Right renal pelvis (tissue), 4 donors: ENCODE measurements around the gene CAVIN1. TPM values are rescaled to one million over a fixed set of nuclear protein-coding genes. Genes with fewer than 3 reads are reported as not detected.
A peak's percentile ranks its signal among the peaks of the same experiment; 100 is the strongest.
"Not testable (repeated sequence)": the region's sequence is repeated elsewhere in the genome, so short reads cannot be mapped to it uniquely, and the experiment has no call there.

Source experiments
- DNase-seq, 4 donors: peaks; one replicate each; pipeline ENCODE4 v3.0.0-alpha.2; 2013; ENCODE audit warnings: low read depth in 4 of 4, low spot score in 3 of 4, missing footprints in 1 of 4
- polyA plus RNA-seq, 4 donors: library from polyadenylated mRNA; unstranded; fragments of 120-200 nt; gene quantifications; one replicate each; pipeline ENCODE4 v1.2.1, GENCODE V29; 2013; ENCODE audit not compliant: insufficient read length in 4 of 4

CAVIN1 gene
- polyA plus RNA-seq, 4 donors, result 64.8 to 82.0 (median 68.3) TPM

DNA sequence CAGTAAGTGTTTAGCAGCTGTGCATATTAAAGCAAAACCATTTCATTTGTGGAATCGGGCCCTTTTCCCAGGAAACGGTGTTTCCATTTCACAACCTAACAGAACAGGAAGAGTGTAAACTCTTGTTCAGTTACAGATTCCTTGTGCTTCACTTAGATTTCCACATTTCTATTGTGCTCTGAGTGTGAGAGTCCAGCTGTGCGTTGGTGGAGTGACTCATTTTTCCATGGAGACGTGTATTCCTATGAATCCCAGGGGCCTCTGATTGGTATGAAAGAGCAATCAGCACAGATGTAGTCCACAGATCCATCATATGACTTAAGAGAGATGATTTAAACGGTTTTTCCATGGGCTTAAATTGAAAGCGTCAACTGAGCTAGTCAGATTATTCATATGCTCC lies 13.3 kb upstream of the CAVIN1 start:
- no peak for DNase-seq

DNA sequence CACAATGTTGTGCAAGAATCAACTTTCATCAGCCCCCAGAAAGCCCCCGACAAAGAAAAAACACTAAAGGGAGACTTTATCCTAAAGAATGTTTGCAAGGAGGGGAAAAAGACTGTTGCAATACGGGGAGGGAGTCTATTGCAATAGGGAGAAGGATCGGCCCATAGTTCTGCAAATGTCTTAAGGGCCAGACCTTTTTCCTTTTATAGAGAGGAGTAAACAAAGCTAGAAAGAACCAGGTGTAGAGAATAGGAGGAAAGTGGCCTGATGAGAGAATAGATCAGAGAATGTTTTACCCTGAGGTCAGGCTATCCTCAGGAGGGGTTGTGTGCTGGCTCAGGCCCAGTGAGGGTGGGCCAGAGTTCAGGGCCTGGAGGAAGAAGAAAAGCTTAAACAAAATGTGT lies 8.7 kb upstream of the CAVIN1 start:
- DNase-seq, result no peak

DNA sequence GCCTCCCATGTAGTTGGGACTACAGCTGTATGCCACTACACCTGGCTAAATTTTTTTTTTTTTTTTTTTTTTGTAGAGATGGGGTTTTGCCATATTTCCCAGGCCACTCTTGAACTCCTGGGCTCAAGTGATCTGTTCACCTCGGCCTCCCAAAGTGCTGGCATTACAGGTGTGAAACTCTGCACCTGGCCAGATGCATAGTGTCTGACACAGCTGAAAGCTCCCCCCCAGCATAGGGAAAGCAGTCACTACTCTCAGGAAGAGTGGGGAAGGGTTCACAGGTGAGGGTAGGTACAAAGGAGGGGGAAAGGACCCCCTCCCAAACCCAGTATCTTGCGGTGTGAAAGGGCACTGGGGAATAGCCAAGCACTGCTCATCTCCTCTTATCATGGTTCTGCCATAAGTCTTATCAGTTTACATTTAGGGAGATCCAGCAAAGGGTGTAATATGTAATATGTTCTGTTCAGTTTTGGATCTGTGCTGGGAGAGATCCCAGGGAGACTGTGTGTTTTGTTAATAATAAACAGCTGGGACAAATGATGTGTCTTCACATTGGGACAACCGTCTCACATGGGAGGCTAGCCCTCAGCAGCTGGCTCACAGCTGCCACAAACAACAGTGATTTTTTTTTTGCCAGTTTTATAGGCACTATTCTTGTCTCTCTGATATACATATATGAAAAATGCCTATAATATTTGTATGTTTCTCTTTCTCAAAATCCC lies 6.8 kb upstream of the CAVIN1 start:
- no peak for DNase-seq

GRCh38 chr17:42428141-42428944 lies 5.3 kb upstream of the CAVIN1 start:
- DNase-seq, result peak in 2 of 4 donors; percentile 62 to 67

- DNase-seq, result no peak
These were observed 2.0 kb upstream of the CAVIN1 start for GRCh38 chr17:42424991-42425610.

GRCh38 chr17:42423766-42424165 lies 710 bp upstream of the CAVIN1 start:
- DNase-seq, result no peak

DNA sequence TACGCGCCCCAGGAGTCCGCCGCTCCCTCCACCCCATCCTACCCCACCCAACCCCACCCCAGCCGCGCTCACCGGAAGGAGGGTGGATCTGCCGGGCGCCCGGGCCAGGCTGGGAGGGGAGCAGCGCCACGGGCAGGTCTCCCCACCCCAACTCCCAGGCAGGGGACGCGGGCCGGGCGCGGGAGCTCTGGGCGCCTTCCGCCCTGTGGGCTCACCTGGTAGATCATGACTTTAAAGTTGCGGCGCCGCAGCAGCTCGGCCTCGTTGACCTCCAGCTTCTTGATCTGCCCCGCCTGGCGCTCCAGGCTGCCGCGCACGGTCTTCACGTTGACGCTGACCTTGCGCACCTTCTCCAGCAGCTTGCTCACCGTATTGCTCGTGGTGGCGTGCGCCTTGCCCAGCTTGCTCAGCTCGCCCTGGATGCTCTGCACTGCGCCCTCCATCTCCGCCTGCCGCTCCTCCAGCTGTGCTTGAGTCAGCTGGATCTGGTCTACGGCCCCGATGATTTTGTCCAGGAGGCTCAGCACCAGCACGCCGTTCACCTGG lies 571 bp downstream of the CAVIN1 start:
- no peak for DNase-seq

GRCh38 chr17:42421507-42422338 lies 1.3 kb downstream of the CAVIN1 start:
- no peak for DNase-seq

DNA sequence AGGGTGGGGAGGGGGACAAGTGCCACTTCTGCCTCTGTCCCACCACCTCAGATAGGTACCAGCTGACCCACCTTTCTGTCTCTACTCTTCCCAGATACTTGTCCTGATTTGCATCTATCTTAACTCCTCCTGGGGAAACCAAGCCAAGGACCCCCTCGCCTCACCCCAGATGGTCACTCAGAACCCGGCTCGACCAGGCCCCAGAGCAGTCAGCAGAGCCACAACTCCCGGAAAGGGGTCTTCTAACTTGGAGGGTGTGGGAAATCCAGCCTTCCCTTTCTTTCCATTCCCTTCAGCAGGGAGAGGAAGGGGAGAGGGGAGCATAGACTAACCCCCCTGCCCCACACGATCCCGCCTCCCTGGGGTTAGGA lies 1.9 kb downstream of the CAVIN1 start:
- no peak for DNase-seq

DNA sequence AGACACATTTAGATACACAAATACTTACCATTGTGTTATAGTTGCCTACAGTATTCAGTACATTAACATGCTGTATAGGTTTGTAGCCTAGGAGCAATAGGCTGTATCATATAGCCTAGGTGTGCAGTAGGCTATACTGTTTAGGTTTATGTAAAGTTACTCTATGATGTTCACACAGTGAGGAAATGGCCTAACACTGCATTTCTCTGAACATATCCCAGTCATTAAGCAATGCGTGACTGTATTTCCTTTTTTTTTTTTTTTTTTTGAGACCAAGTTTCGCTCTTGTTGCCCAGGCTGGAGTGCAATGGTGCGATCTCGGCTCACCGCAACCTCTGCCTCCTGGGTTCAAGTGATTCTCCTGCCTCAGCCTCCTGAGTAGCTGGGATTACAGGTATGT lies 5.1 kb downstream of the CAVIN1 start:
- DNase-seq, result not testable (repeated sequence)

GRCh38 chr17:42414704-42415409 lies 8.2 kb downstream of the CAVIN1 start:
- no peak for DNase-seq

DNA sequence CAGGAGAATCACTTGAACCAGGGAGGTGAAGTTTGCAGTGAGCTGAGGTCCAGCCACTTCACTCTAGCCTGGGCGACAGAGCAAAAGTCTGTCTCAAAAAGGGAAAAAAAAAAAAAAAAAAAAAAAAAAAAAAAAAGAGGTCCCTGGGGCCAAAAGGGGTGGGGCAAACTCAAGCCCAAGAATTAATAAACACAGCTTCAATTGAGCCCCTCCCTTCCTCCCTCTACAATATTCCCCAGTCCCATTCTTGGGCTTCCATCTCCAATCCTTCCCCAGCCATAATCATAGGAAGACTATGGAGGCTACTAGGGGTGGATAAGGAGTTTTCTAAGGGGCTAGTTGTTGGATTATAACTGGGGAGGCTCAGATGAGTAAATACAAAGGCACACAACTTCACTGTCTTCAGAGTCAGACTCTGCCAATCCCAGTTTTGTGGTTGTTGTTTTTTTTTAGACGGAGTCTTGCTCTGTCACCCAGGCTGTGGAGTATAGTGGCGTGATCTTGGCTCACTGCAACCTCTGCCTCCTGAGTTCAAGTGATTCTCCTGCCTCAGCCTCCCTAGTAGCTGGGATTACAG lies 9.5 kb downstream of the CAVIN1 start:
- no peak for DNase-seq

GRCh38 chr17:42411905-42412679 lies 11.0 kb downstream of the CAVIN1 start:
- DNase-seq, result no peak

GRCh38 chr17:42411361-42411760 lies 11.7 kb downstream of the CAVIN1 start:
- DNase-seq, result no peak

- no peak for DNase-seq
These were observed 12.8 kb downstream of the CAVIN1 start for GRCh38 chr17:42410319-42410685.

GRCh38 chr17:42409523-42410318 lies 13.3 kb downstream of the CAVIN1 start:
- no peak for DNase-seq

DNA sequence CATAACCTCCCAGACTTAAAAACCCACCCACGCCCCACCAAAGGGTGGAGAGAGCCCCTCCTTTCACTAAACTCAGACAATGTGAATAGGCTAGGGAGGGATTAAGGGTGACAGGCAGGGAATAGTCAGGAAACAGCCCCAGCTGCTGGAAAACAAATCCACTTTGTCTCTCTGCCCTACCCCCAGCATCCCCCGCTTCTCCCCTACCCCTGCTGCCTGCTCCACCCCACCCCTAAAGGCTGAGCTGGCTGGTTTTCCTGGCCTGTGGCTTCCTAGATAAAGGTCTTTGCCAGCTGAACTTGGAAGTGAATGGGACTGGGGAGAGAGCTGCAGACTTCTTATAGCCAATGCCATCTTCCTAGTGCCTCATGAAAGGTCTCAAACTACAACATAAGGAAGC lies 15.0 kb downstream of the CAVIN1 start:
- no peak for DNase-seq

DNA sequence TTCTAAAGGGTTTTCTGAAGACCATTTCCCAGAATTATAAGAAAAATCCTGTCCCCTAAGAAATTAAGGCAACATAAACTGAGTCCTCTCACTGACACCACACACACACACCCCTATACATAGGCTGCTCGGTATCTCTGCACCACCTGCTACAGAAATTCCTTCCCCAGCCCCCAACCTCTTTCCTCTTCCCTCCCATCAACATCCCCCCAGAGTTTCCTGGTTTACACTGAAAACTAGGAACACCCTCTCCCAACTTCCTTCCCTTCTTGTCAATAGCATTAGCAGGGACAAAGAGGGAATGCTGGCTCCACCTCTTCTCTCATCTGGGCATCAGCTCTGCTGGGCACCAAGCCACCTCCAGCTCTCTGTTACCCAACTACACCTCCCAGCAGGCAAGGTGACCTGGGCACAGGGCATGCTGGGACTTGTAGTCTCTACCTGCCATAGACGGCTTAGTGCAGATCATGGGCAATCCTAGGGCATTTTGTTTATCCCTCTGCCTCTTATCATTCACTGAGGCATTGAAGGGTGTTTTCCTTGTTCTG lies 15.7 kb downstream of the CAVIN1 start:
- DNase-seq, result no peak
